Suppressor macrophage treated with lipopolysaccharide for 1 hour (primary cell): Measurements from ENCODE around the gene MISP.
A peak's percentile ranks its signal among the peaks of the same experiment; 100 is the strongest.

Source experiments
- DNase-seq, 3 donors: peaks; one replicate each; pipeline ENCODE4 v3.0.0-alpha.2; 2020 to 2022

The MISP gene

DNA sequence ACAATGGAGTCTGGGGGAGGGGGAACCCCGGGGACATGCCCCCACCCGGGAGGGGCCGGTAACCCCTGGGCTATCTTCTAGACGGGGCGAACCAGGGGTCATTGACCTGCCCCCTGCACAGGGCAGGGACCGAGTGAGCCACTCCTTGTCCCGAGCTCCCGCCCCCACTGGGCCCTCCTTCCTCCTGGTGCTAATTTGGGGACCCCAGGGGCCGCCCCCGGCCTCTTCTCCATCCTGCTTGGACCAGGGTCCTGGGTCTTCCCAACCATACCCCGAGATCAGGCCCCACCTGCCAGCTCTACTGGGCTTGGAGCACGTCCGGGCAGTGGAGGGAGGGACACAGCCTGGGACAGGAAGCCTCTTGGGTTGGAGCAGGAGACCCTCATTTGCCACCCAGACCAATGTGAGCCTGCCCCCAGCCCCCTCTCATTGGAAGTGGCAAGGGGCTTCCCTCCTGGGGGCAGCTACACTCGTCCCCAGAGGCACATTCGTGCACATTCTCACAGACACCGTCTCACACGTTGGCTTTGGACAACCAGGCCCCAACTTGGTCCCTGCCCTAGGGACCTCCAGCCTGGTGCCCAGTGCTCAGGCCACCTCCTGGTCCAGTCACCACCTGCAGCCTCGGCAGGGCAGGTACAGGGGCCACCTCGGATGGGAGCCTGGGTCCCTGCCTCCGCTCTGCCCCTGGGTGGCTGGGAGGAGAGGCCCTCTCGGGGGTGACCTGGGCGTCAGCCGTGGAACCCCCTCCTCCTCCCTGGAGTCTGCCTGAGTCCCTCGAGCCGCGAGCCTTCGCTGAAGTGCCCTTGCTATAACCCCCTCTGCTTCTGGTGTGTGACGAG is 3.3 kb upstream of the MISP start:
- DNase-seq = no peak

- no peak for DNase-seq
Measured at GRCh38 chr19:748274-748598, 2.7 kb upstream of the MISP start.

GRCh38 chr19:749811-750210 is 1.1 kb upstream of the MISP start:
- no peak for DNase-seq

DNA sequence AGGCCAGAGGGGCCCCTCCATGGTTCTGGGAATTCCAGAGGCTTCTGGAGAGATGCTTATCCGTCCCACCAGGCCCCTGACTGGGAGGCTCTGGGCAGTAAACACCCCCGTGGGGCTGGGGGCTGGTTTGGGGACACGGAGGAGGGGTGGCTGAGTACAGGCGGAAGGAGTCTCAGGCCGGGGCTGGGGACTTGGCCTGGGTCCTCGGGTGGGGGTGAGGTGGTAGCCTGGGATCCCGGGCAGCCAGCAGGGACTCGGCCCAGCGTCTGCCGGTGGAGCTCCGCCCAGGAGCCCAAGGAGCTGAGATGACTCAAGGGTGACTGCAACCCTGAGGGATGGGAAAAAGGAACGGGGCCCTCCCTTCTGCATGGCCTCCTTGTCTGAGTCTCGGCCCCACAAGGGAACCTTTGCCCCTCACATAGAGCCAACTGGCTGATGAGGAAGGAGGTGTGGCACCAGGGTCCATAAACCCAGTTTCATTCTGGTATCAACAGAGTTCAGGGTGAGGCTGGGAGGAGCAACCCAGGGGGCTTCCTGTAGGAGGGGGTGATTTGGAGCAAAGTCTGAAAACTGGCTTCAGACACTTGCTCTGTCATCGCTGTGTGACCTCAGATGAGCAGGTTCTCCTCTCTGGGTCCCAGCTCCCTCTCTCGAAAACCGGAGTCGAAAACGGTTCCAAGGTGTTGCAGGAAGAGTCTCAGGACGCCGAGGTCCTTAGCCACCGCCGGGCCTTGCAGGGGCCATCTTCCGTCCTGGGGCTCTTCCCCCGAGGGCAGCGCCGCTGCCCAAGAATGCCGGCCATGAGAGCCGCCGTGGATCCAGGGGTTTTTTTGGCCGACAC is 809 bp downstream of the MISP start:
- peak; percentile 83 to 90 (median 86) for DNase-seq

- peak; percentile 92 to 95 (median 95) for DNase-seq
Measured at GRCh38 chr19:752652-753517, 2.0 kb downstream of the MISP start.

- DNase-seq = no peak
Measured at GRCh38 chr19:754530-754929, 3.6 kb downstream of the MISP start.

GRCh38 chr19:755063-755462 is 4.2 kb downstream of the MISP start:
- no peak for DNase-seq

- peak; percentile 61 to 84 (median 63) for DNase-seq
Measured at GRCh38 chr19:756236-756635, 5.3 kb downstream of the MISP start.

DNA sequence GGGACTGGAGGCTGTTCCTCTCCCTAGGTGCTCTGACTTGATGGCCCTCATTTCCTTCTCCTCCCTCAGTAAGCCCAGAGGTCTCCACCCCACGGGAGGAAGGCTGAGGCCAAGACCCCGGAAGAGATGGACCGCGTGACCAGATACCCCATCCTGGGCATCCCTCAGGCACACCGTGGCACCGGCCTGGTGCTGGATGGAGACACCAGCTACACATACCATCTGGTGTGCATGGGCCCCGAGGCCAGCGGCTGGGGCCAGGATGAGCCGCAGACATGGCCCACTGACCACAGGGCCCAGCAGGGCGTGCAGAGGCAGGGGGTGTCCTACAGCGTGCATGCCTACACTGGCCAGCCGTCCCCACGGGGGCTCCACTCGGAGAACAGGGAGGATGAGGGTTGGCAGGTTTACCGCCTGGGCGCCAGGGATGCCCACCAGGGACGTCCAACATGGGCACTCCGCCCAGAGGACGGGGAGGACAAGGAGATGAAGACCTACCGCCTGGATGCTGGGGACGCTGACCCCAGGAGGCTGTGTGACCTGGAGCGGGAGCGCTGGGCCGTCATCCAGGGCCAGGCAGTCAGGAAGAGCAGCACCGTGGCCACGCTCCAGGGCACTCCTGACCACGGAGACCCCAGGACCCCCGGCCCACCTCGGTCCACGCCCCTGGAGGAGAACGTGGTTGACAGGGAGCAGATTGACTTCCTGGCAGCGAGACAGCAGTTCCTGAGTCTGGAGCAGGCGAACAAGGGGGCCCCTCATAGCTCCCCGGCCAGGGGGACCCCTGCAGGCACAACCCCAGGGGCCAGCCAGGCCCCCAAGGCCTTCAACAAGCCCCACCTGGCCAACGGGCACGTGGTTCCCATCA is 6.1 kb downstream of the MISP start:
- no peak for DNase-seq

- no peak for DNase-seq
Measured at GRCh38 chr19:757811-758668, 7.1 kb downstream of the MISP start.

DNA sequence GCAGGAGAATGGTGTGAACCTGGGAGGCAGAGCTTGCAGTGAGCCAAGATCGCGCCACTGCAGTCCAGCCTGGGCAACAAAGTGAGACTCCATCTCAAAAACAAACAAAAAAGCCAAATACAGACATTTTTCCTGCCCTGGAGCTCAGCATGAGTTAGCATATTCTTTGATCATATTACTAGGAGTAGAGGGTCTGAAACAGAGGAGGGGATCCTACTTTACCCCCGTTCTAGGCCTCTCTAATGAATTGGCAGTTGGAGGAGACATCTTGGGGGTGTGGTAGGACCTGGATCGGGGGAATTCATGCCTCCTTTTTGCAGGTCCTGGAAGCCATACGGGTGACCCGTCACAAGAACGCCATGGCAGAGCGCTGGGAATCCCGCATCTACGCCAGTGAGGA is 12.3 kb downstream of the MISP start:
- DNase-seq = no peak

DNA sequence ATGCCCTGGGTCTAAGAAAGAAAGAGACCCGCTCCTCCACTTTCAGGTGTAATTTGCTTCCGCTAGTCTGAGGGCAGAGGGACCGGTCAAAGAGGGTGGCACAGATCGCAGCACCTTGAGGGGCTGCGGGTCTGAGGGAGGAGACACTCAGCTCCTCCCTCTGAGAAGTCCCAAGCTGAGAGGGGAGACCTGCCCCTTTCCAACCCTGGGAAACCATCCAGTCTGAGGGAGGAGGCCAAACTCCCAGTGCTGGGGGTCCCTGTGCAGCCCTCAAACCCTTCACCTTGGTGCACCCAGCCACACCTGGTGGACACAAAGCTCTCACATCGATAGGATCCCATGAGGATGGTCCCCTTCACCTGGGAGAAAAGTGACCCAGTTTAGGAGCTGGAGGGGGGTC is 13.0 kb downstream of the MISP start:
- DNase-seq = no peak

DNA sequence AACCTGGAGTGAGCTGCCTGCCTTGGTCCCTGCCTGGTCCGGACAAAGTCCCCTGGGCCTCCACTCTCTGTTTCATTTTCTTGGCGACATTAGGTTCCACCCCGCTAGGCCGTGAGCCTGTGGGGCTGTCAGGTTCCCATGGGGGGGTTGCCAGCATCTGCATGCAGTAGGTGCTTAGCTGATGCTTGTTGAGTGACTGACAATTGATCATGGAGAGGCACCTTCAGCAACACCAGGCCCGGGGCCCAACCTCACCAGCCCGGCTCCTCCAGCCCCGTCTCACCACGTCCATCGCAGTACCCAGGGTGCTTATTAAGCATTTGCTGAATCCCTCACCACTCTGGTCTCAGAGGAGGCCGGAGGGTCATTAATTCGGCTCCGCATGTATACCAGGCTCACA is 13.4 kb downstream of the MISP start:
- DNase-seq = no peak

DNA sequence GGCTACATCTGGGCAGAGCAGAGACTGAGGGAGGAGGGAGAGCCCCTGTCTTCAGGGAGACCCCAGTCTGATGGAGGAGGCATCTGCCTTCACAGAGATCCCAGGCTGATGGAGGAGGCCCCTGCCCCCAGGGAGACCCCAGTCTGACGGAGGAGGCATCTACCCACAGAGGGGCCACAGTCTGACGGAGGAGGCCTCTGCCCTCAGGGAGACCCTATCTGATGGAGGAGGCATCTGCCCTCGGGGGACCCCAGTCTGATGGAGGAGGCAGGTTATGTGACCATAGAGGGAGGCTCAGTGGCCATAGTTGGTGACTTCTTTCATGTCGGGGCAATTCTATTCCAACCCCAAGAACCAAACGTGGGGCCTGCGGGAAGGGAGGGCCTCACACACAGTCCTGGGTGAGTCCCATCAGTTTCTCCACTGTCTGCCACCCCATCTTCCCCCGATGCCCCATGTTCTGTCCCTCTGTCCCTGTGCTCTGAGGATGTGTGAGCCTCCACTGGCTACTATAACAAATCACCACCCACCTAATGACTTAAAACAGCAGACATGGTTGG is 14.3 kb downstream of the MISP start:
- DNase-seq = no peak

DNA sequence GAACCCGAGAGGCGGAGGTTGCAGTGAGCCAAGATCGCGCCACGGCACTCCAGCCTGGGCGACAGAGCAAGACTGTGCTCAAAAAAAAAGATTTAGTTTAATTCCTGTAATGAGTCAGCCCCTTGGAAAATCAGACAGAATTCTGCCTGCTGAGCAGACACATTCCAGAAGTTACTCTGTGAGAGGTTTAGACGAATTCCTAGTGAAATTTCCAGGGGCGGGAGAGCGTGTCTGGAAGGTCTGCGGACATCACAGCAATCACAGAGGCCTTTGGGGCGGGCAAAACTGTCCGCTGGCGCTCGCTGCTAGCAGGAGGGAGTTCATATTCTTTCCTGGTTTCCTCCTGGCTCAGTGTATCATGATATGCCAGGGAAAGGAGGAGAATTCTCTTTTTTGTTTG is 17.5 kb downstream of the MISP start:
- DNase-seq = no peak

GRCh38 chr19:769616-770015 is 18.7 kb downstream of the MISP start:
- no peak for DNase-seq

DNA sequence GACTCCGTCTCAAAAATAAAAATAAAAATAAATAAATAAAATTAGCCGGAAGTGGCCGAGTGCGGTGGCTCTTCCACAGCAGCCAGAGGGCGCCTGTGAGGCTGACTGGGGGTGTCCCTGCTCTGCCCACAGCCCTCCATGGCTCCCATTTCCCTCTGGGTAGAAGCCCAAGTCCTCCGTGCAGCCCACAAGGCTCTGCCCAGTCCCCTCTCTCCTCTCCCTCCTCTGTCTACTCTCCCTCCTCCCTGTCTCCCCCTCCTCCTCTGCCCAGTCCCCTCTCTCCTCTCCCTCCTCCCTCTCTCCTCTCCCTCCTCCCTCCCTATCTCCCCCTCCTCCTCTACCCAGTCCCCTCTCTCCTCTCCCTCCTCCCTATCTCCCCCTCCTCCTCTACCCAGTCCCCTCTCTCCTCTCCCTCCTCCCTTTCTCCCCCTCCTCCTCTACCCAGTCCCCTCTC is 20.4 kb downstream of the MISP start:
- peak; percentile 72 to 85 (median 80) for DNase-seq

- no peak for DNase-seq
Measured at GRCh38 chr19:772063-772462, 21.2 kb downstream of the MISP start.

GRCh38 chr19:772730-773436 is 22.0 kb downstream of the MISP start:
- DNase-seq = no peak

GRCh38 chr19:776549-776948 is 25.6 kb downstream of the MISP start:
- no peak for DNase-seq
